Lower leg skin (tissue), 4 donors: Measurements from ENCODE around the gene RHOJ. TPM values are rescaled to one million over a fixed set of nuclear protein-coding genes. Genes with fewer than 3 reads are reported as not detected.
"Not testable (repeated sequence)": the region's sequence is repeated elsewhere in the genome, so short reads cannot be mapped to it uniquely, and the experiment has no call there.

ENCODE experiments used
- DNase-seq, 2 donors: peaks; one replicate each; pipeline ENCODE4 v3.0.0-alpha.2; 2019; ENCODE audit warnings: low spot score in 2 of 2
- H3K4me3 ChIP-seq: fragments of 200-600 bp; sonication (generic); 2 replicates; pipeline ENCODE4 v1.5.1; 2017; ENCODE audit warnings: mild to moderate bottlenecking, low read depth; ENCODE audit not compliant: poor library complexity, severe bottlenecking
- CTCF ChIP-seq, 3 donors: fragments of 450-650 bp; IDR thresholded peaks; one replicate each; pipeline ENCODE4 v1.5.1; 2016; ENCODE audit warnings: antibody characterized with exemption in 3 of 3, mild to moderate bottlenecking in 3 of 3, moderate library complexity in 2 of 3
- POLR2A ChIP-seq, 2 donors: fragments of 450-650 bp; IDR thresholded peaks; one replicate each; pipeline ENCODE4 v1.6.1; 2016 to 2017; ENCODE audit warnings: antibody characterized with exemption in 2 of 2, mild to moderate bottlenecking in 1 of 2, moderate library complexity in 1 of 2
- WGBS, 2 donors: methylation state at CpG; one replicate each; pipeline ENCODE4 v1.1.5; 2018; 5-methylcytosine and 5-hydroxymethylcytosine counted together
- intact Hi-C: fragments of 100-400 bp; cut with DNase I; formaldehyde crosslinking; loops from one replicate; pipeline ENCODE4 v1.15.0; 2023; ENCODE audit warnings: low total_unique reads
- total RNA-seq, 4 donors: library from RNA; depleted of rRNA; stranded (reverse); fragments of >200 nt; gene quantifications; one replicate each; pipeline ENCODE4 v1.1.0, GENCODE V29; 2016

The RHOJ gene
- total RNA-seq, 4 donors from 2014 or later, result 0.65 to 5.5 (median 1.3) TPM

GRCh38 chr14:63301891-63302534, 97.8 kb downstream of the RHOJ start:
- intact Hi-C loops, result no loop called here

DNA sequence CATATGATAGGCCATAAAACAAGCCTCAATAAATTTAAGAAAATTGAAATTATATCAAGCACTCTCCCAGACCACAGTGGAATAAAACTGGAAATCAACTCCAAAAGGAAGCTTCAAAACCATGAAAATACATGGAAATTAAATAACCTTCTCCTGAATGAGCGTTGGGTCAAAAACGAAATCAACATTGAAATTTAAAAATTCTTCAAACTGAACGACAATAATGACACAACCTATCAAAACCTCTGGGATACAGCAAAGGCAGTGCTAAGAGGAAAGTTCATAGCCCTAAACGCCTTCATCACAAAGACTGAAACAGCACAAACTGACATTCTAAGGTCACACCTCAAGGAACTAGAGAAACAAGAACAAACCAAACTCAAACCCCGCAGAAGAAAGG, 100.2 kb downstream of the RHOJ start:
- DNase-seq, H3K4me3 ChIP-seq, intact Hi-C loops: not testable (repeated sequence)
- WGBS, 2 donors, result 92 to 93% methylated on average over 5 of the region's 5 CpGs

More at GRCh38 chr14:63301891-63302534, 97.8 kb downstream of the RHOJ start:
- no peak for DNase-seq
- WGBS, 2 donors, result 76 to 83% methylated on average over 10 of the region's 10 CpGs
- no peak overlapping the region for H3K4me3 ChIP-seq
- TF ChIP-seq POLR2A (IDR thresholded peaks at IDR 0.05), result no peak
- TF ChIP-seq CTCF (IDR thresholded peaks at IDR 0.05), result no peak

DNA sequence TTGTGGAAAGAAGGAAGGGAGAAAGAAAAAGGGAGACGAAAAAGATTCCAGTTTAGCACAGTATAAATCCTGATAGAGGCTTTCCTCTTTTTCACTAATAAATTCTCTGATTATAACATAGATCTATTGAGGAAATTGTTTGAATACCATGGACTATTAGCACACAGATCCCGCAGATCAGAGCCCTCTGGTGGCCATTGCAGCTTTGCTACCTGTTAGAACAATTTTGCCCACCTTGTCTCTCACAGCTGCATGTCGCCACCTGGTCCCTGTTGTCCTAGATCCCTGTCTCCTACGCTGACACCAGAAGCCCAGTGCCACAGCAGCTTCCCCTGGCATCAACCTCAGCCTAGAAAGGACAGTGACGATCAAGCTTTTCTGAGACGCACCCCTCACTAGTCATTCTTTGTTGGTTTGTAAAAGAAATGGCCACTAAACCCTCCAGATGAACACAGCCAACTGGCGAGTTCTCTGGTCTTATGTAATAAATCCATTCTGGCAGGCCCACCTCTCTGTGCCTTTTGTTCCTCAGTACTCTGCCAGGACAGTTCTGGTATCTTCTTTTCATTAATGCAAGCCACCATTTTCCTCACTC, 104.6 kb downstream of the RHOJ start:
- intact Hi-C loops, result no loop called here
- 45 to 47% methylated on average over 7 of the region's 7 CpGs for WGBS, 2 donors
- no peak overlapping the region for H3K4me3 ChIP-seq
- DNase-seq, result no peak
- TF ChIP-seq CTCF (IDR thresholded peaks at IDR 0.05) (no peak), POLR2A (IDR thresholded peaks at IDR 0.05) (no peak)

GRCh38 chr14:63318835-63319234, 114.6 kb downstream of the RHOJ start, which contains the start of gene GPHB5:
Gene GPHB5, minus strand, starts transcription at chr14:63318935. Its CDS starts 1,086 bp downstream, at chr14:63317849.
- intact Hi-C loops, result no loop called here
- H3K4me3 ChIP-seq, result no peak within 1 kb of the TSS
- TF ChIP-seq CTCF (IDR thresholded peaks at IDR 0.05) (no peak), POLR2A (IDR thresholded peaks at IDR 0.05) (no peak)
- DNase-seq, result no peak

DNA sequence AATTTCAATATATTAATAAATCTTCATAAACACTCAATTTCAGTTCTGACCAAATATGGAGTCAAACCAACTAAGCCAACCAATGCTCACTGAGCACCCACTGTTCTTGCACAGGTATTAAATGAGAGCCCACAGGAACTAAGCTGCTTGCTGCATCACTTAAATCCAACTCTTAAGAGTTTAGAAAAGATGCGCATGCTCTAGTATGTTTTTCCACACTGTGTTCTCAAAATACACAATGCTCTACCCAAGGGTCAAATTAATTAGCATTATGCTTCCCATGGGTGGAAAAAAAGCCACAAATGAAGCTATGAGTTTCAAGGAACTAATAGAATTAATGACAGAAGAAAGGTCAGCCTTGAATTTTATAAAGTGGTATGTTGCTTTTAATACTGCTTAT, 118.2 kb downstream of the RHOJ start:
- DNase-seq, result no peak
- no peak overlapping the region for H3K4me3 ChIP-seq
- intact Hi-C loops, result no loop called here
- WGBS, 2 donors, result 82 to 84% methylated on average over 1 of the region's 1 CpG
- TF ChIP-seq CTCF (IDR thresholded peaks at IDR 0.05) (no peak), POLR2A (IDR thresholded peaks at IDR 0.05) (no peak)

DNA sequence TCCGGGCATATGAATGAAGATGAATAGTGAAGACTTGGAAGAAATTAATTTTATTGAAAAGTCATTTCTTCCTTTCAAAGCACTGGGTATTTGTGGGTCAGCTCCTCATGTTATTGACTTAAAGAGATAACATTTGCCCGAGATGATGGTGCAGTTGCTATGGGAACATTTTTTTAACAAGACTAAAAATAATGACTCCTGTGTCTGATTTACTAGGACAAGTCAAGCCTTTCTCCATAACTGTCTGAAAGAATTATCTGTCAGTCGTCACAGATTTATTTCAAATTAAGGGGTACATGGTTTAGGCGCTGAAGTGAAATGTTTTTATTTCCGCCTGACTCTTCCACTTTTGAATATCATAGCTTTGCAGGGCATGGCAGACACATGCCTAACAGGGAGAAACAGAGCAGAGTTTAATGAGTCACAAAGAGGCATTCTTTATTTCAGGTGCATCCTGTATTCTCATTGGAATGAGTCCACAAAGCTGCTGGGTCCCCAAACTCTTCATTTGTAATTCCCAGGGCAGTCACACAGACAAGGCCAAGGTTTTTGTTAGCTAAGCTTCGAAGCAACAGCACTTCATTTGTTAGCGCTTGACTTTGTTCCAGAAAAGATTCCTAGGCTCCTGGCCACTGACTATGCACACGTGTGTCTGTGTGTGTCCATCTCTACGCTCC, 118.8 kb downstream of the RHOJ start:
- no peak for DNase-seq
- intact Hi-C loops, result no loop called here
- 52 to 53% methylated on average over 9 of the region's 9 CpGs for WGBS, 2 donors
- TF ChIP-seq POLR2A (IDR thresholded peaks at IDR 0.05), result no peak
- H3K4me3 ChIP-seq, result no peak overlapping the region
